SK-N-DZ (cell line): ENCODE data around the gene TRIM34.
"Not testable (repeated sequence)": the region's sequence is repeated elsewhere in the genome, so short reads cannot be mapped to it uniquely, and the experiment has no call there.

ENCODE experiments used
- DNase-seq: peaks from one replicate; pipeline ENCODE4 v3.0.0-alpha.2; 2015; ENCODE audit warnings: low spot score

The TRIM34 gene

DNA sequence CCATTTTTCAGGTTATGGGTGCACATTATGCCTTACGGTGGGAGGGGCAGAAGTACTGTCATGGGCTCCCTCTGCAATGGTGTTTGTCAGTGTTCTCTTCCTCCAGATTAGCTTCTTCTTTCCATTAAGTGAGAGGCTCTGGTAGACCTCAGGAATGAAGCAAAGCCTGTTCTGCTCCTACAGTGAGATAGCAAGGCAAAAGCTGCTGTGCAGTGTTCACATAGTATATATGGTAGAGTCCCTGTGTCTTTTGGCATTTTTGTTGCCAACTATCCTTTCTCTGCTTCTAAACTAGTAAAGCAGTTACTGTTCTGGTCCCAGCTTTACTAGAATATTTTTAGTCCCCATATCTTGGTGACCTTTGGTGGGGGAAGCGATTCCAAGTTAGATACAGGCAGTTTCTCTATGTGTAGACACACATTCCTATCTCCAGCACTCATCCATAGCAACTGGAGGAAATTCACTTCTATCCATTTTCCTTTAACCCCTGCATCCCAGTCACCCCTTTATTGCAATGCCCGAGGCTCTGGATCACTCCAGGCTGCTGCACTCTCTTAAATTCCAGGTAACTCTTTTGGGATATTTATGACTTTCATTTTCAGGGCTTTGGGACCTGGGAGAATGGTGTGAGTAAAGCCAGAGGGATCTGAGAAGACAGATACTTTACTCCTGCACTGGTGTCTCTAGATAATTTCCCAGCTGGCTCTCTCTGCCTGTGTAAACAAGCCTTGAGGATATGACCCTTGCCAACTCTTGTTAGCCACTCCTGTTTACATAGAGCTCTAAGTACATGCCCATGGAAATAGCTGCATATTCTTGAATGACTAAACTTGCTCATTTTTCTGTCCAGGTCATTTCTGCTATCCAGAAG is 3.9 kb upstream of the TRIM34 start:
- no peak for DNase-seq

DNA sequence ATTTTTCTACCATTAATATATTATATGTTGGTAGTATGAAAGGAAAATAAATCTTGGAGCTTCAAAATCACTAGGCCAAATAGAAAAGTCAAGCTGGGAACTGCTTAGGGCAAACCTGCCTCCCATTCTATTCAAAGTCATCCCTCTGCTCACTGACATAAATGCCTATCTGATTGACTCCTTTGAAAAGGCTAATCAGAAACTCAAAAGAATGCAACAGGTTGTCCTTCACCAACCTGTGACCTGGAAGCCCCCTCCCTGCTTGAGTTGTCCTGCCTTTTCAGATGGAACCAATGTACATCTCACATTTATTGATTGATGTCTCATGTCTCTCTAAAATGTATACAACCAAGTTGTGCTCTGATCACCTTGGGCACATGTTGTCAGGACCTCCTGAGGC is 3.2 kb upstream of the TRIM34 start:
- no peak for DNase-seq

DNA sequence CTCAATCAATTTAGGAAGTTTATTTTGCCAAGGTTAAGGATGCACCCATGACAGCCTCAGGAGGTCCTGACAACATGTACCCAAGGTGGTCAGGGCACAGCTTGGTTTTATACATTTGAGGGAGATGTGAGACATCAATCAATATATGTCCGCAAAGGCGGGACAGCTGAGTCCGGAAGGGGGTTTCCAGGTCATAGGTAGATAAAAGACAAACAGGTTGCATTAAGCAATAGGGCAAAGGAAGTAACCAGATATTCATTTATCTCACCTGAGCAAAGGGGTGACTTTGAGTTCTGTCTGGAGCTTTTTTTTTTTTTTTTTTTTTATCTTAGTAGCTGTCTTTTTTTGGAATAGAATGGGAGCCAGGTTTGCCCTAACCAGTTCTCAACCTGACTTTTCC is 2.0 kb upstream of the TRIM34 start:
- no peak for DNase-seq

DNA sequence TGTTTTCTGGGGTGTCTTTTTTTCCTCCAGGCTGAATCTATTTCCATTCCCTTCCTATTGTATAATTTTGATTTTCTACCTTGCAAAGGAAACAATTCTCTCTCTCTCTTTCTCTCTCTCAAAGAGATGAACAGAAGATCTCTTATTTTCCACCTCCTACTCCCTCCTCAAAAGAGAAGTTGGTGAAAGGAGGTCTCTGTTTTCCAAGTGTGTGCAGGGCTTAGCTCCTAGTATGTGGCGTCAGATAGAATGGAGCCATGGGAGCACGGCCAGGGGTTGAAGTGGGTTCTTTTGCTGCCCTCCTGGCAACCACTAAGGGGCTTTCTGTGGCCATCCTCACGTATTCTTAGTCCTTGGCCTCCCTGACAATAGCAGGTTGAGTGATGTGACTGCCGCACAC is 480 bp downstream of the TRIM34 start:
- no peak for DNase-seq

- DNase-seq = no peak
Measured at GRCh38 chr11:5626196-5626595, 1.4 kb downstream of the TRIM34 start.

- no peak for DNase-seq
Measured at GRCh38 chr11:5631417-5631816, 6.6 kb downstream of the TRIM34 start.

DNA sequence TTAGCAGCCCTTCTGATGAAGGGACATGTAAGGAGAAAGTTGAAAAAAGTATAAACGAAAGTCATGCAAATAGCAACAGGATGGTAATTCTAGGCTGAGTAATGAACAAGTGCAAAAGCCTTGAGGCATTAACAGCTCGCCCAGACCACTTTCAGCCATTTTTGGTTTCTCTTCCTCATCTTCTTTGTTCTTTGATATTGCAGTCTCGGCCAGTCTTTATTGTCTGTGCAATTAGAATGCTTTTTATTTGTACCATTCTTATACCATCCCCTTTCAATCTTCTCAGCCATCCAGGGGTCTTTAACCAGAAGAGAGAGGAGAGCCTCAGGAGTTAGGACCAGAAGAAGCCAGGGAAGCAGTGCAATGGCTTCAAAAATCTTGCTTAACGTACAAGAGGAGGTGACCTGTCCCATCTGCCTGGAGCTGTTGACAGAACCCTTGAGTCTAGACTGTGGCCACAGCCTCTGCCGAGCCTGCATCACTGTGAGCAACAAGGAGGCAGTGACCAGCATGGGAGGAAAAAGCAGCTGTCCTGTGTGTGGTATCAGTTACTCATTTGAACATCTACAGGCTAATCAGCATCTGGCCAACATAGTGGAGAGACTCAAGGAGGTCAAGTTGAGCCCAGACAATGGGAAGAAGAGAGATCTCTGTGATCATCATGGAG is 7.3 kb downstream of the TRIM34 start:
- no peak for DNase-seq

- DNase-seq = no peak
Measured at GRCh38 chr11:5639953-5640352, 15.2 kb downstream of the TRIM34 start.

DNA sequence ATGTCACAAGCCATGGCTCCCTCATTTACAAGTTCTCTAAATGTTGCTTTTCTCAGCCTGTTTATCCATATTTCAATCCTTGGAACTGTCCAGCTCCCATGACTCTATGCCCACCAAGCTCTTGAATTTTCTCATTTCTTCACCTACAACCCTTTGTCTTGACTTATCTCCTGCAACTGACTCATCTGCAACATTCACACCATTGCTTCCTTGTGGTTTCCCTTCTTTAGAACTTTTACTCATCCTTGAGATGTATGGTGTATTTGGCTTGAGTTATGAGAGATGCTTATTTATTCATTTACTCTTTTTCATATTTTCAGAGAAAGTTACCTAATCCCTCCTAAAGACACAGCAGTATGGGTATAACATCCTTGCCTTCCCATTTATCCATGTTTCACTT is 18.8 kb downstream of the TRIM34 start:
- DNase-seq = no peak

- no peak for DNase-seq
Measured at GRCh38 chr11:5646139-5646538, 21.3 kb downstream of the TRIM34 start.

GRCh38 chr11:5655474-5655873 is 30.7 kb downstream of the TRIM34 start:
- DNase-seq = no peak

GRCh38 chr11:5656956-5657355 is 32.2 kb downstream of the TRIM34 start:
- not testable (repeated sequence) for DNase-seq

GRCh38 chr11:5658318-5658717 is 33.5 kb downstream of the TRIM34 start:
- no peak for DNase-seq

DNA sequence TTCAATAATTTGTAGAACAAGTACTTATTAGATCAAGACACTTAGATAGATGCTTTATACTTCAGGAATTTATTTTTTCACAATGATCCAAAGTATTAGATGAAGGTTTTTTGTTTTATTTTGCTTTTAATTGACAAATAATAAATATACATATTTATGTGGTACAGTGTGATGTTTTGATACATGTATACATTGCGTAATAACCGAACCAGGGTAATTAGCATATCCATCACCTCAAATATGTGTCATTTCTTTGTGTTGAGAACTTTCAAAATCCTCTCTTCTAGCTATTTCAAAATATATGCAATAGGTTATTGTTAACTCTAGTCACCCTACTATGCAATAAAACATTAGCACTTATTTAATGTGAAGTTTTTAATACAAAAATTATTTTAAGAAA is 38.7 kb downstream of the TRIM34 start:
- no peak for DNase-seq

DNA sequence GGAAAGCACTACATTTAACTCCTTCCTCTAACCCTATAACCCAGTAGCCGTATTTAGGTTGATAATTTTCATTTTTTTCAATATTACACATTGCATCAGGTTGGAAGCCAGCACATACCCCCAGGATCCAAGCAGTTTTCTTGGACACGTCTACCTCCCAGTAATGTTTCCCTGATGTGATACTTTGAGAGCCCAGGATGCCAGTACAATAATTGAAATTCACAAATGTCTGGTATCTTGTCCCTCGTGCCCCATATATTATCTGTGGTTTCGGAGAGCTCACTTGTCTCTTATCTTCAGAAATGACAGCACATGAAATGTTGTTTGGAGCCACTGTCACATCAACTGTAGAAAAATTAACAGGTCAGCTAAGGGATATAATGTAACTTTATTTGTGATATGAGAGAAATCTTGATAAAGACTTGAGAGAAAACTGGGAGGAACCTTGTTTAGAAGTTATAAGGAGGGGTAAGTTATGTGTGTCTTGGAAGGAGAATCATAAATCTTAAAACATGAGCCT is 40.3 kb downstream of the TRIM34 start:
- no peak for DNase-seq

DNA sequence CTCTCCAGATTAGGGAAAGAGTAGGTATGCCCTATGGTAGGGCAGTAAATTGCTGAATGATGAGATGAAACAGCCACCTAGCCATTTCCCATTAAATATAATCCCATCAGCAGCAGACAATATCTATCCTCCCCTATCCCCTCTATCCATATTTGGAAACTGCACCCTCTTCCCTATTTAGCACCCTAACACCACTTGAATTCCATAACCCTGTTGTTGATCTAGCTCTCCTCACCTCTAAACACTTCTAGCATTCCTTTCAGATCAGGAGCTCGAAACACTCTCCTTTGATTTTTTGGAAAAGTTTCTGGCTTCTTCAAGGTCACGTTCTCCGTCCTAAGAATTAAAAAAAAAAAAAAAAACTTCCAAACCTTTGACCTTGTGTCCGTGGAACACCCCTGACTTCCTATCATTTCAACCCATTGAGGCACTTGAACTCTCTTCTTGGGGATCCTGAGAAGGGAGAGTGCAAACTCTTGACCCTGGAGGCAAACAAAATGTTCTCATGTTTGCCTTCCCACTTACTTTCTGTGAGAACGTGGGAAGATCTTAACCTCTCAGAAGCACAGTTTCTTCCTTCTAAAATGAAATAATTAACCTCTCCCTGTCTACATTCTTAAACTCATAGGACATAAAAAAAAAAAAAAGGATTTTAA is 41.1 kb downstream of the TRIM34 start:
- no peak for DNase-seq

- no peak for DNase-seq
Measured at GRCh38 chr11:5666402-5666793, 41.6 kb downstream of the TRIM34 start.

DNA sequence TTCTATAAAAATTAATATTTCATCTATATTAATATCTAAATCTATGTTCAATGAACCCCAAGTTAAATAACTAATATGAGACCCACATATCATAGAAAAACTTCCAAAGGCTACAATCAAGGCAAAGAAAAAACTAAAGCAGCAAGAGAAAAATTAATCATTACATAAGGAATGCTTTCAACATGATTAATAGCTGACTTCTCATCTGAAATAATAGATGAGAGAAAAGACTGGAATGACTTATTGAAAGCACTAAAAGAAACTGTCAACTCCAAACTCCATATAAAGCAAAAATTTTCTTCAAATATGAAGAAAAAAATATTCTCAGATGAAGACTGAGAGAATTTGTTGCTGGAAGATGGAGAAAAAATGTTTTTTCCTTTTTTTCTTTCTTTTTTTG is 47.0 kb downstream of the TRIM34 start:
- no peak for DNase-seq

DNA sequence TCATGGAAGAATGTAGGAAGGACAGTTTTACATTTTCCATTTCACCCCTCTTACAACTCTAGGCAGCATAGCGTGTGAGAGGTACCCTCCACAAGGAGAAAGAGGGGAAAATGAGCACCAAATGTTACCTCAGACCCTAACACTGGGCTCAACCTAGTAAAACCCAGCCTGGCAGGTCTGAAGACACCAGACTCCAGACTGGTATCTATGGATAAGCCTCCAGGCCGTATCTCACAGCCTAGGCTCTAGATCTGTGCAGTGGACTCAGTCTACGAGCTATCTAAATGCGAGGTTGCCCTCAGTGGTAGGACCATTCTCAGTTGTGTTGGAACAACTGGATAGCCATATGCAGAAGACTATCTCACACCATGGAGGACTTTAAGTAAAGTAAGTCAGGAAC is 49.6 kb downstream of the TRIM34 start:
- no peak for DNase-seq

DNA sequence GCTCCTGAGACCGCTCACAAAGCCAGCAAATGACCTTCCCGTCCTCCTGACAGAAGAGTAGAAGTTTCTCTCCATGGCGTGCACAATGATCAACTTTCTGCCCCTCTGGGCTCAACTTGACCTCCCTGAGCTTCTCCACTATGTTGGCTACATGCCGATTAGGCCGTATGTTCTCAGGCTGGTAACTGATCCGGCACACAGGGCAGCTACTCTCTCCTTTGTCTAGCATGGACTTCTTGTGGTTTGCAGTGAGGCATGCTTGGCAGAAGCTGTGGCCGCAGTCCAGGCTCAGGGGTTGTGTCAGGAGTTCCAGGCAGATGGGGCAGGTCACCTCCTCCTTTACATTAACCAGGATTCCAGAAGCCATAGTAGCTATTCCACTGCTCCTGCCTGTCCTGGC is 55.0 kb downstream of the TRIM34 start:
- no peak for DNase-seq

DNA sequence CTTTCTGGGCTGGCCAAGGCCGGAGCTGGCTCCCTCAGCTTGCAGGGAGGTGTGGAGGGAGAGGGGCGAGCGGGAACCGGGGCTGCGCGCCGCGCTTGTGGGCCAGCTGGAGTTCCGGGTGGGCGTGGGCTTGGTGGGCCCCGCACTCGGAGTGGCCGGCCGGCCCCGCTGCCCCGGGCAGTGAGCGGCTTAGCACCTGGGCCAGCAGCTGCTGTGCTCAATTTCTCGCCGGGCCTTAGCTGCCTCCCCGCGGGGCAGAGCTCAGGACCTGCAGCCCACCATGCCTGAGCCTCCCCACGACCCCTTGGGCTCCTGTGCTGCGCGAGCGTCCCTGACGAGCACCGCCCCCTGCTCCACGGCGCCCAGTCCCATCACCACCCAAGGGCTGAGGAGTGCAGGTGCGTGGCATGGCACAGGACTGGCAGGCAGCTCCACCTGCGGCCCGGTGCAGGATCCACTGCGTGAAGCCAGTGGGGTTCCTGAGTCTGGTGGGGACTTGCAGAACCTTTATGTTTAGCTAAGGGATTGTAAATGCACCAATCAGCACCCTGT is 58.2 kb downstream of the TRIM34 start:
- DNase-seq = not testable (repeated sequence)

GRCh38 chr11:5683620-5684019 is 58.8 kb downstream of the TRIM34 start:
- DNase-seq = not testable (repeated sequence)
